Thyroid gland (tissue), 4 donors: ENCODE data around the gene TBC1D1. TPM values are rescaled to one million over a fixed set of nuclear protein-coding genes. Genes with fewer than 3 reads are reported as not detected.

Source experiments
- DNase-seq, 2 donors: peaks; one replicate each; pipeline ENCODE4 v3.0.0-alpha.2; 2019
- H3K27ac ChIP-seq, 3 donors: fragments of 200-600 bp; sonication (generic); 1 replicate in 2 of 3; 2 replicates in 1 of 3; pipeline ENCODE4 v1.5.1; 2016 to 2019; ENCODE audit warnings: mild to moderate bottlenecking in 1 of 3, moderate library complexity in 1 of 3
- H3K27me3 ChIP-seq: fragments of 200-600 bp; sonication (generic); one replicate; pipeline ENCODE4 v1.5.1; 2019
- H3K36me3 ChIP-seq, 2 donors: fragments of 200-600 bp; sonication (generic); one replicate each; pipeline ENCODE4 v1.5.1; 2016 to 2019
- H3K4me1 ChIP-seq, 2 donors: fragments of 200-600 bp; sonication (generic); one replicate each; pipeline ENCODE4 v1.5.1; 2017 to 2019
- H3K4me3 ChIP-seq, 3 donors: fragments of 200-600 bp; sonication (generic); replicated peaks in 1 of 3; 1 replicate in 2 of 3; 2 replicates in 1 of 3; pipeline ENCODE4 v1.5.1; 2016; ENCODE audit warnings: mild to moderate bottlenecking in 1 of 3
- H3K9me3 ChIP-seq: fragments of 200-600 bp; sonication (generic); one replicate; pipeline ENCODE4 v1.5.1; 2017
- POLR2A ChIP-seq, 2 donors: fragments of 450-650 bp; IDR thresholded peaks; one replicate each; pipeline ENCODE4 v1.6.1; 2017; ENCODE audit warnings: antibody characterized with exemption in 2 of 2, mild to moderate bottlenecking in 2 of 2, moderate library complexity in 1 of 2
- WGBS, 2 donors: methylation state at CpG; one replicate each; pipeline ENCODE4 v1.1.5; 2017; 5-methylcytosine and 5-hydroxymethylcytosine counted together
- intact Hi-C: fragments of 100-400 bp; cut with DNase I; formaldehyde crosslinking; loops from one replicate; pipeline ENCODE4 v1.15.1; 2023
- total RNA-seq, 4 donors: library from RNA; depleted of rRNA; stranded (reverse); fragments of >200 nt; gene quantifications; one replicate each; pipeline ENCODE4 v1.2.3, GENCODE V29; 2016
- TF ChIP-seq, protein P1 (sequence below), 6 experiments: fragments of 200-600 bp in 3 of 6; fragments of 450-650 bp in 3 of 6; sonication (generic) in 3 of 6; IDR thresholded peaks; one replicate each; pipeline ENCODE4 v1.5.1; 2016 to 2019; ENCODE audit warnings: antibody characterized with exemption in 6 of 6, mild to moderate bottlenecking in 2 of 6, inconsistent platforms in 1 of 6, moderate library complexity in 1 of 6

TBC1D1 gene, protein sequence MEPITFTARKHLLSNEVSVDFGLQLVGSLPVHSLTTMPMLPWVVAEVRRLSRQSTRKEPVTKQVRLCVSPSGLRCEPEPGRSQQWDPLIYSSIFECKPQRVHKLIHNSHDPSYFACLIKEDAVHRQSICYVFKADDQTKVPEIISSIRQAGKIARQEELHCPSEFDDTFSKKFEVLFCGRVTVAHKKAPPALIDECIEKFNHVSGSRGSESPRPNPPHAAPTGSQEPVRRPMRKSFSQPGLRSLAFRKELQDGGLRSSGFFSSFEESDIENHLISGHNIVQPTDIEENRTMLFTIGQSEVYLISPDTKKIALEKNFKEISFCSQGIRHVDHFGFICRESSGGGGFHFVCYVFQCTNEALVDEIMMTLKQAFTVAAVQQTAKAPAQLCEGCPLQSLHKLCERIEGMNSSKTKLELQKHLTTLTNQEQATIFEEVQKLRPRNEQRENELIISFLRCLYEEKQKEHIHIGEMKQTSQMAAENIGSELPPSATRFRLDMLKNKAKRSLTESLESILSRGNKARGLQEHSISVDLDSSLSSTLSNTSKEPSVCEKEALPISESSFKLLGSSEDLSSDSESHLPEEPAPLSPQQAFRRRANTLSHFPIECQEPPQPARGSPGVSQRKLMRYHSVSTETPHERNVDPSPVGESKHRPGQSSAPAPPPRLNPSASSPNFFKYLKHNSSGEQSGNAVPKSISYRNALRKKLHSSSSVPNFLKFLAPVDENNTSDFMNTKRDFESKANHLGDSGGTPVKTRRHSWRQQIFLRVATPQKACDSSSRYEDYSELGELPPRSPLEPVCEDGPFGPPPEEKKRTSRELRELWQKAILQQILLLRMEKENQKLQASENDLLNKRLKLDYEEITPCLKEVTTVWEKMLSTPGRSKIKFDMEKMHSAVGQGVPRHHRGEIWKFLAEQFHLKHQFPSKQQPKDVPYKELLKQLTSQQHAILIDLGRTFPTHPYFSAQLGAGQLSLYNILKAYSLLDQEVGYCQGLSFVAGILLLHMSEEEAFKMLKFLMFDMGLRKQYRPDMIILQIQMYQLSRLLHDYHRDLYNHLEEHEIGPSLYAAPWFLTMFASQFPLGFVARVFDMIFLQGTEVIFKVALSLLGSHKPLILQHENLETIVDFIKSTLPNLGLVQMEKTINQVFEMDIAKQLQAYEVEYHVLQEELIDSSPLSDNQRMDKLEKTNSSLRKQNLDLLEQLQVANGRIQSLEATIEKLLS (N-terminal part only)
- total RNA-seq = 100 to 1,000 TPM; 192 to 284 (median 230) TPM

DNA sequence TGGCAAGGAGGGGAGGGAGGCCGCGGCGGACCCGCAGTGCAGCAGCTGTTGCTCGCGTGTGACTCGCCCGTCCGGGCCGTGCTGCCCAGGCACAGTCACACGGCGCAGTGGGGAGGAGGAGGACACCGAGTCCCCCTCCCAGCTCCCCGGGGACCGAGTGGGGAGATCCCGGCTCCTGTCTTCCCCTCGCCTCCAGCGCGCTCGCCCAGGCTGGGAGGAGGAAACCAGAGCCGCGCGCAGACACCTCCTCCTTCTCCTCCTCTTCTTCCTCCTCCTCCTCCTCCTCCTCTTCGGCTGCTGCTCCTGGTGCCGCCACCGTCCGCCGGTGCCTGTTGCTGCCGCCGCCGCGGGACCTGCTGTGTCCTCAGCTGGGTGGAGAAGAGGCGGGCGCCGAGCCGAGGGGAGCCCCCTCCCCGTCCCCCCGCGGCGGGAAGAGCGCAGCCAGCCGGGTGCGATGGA, at the start of gene TBC1D1:
Gene TBC1D1 (plus strand): TSS at position 284 of the 459 bp plus-strand sequence. CDS start 11,012 bp downstream, outside the sequence.
- peak within 1 kb of the TSS; percentile 27 to 94 (median 77) for H3K4me3 ChIP-seq
- TF ChIP-seq, protein P1, sequence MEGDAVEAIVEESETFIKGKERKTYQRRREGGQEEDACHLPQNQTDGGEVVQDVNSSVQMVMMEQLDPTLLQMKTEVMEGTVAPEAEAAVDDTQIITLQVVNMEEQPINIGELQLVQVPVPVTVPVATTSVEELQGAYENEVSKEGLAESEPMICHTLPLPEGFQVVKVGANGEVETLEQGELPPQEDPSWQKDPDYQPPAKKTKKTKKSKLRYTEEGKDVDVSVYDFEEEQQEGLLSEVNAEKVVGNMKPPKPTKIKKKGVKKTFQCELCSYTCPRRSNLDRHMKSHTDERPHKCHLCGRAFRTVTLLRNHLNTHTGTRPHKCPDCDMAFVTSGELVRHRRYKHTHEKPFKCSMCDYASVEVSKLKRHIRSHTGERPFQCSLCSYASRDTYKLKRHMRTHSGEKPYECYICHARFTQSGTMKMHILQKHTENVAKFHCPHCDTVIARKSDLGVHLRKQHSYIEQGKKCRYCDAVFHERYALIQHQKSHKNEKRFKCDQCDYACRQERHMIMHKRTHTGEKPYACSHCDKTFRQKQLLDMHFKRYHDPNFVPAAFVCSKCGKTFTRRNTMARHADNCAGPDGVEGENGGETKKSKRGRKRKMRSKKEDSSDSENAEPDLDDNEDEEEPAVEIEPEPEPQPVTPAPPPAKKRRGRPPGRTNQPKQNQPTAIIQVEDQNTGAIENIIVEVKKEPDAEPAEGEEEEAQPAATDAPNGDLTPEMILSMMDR (IDR thresholded peaks at IDR 0.05) = no peak
- no peak for TF ChIP-seq POLR2A (IDR thresholded peaks at IDR 0.05)
- WGBS, 2 donors = 1% methylated on average over 18 of the region's 43 CpGs; no CpG with 5 or more reads in 1 of the 2 donors
- H3K27me3 ChIP-seq = no peaks in the 10 kb centered on the region
- peak within 1 kb of the TSS; percentile 75 to 89 (median 78) for H3K27ac ChIP-seq
- DNase-seq = peak; percentile 48 to 52
- no peaks in the 10 kb centered on the region for H3K9me3 ChIP-seq
- intact Hi-C loops = loop anchor here (10.0 kb wide), 2 partner anchors 74 to 86 kb away; partner anchors contain the start of gene PTTG2
- H3K4me1 ChIP-seq = peaks cover 0 to 9% of the 10 kb centered on the region in 2 donors
- H3K36me3 ChIP-seq = no peaks in the 10 kb centered on the region

GRCh38 chr4:37844204-37844603, 46.7 kb upstream of the TBC1D1 start:
- TF ChIP-seq, protein P1 (IDR thresholded peaks at IDR 0.05) = no peak
- TF ChIP-seq POLR2A (IDR thresholded peaks at IDR 0.05) = no peak
- intact Hi-C loops = no loop called here

GRCh38 chr4:37845201-37845600, 45.7 kb upstream of the TBC1D1 start:
- Histone ChIP-seq H3K4me3 (no peak overlapping the region), H3K27ac (no peak overlapping the region), H3K4me1 (no peaks in the 10 kb centered on the region), H3K36me3 (peaks cover 5 to 24% of the 10 kb centered on the region in 2 donors), H3K27me3 (no peaks in the 10 kb centered on the region), H3K9me3 (no peaks in the 10 kb centered on the region)
- DNase-seq = no peak
- TF ChIP-seq POLR2A (IDR thresholded peaks at IDR 0.05) = no peak
- intact Hi-C loops = no loop called here
- 96 to 97% methylated on average over 4 of the region's 4 CpGs for WGBS, 2 donors

More at GRCh38 chr4:37844204-37844603, 46.7 kb upstream of the TBC1D1 start:
- no peak overlapping the region for H3K27ac ChIP-seq
- no peaks in the 10 kb centered on the region for H3K4me1 ChIP-seq
- H3K27me3 ChIP-seq = no peaks in the 10 kb centered on the region
- no peaks in the 10 kb centered on the region for H3K9me3 ChIP-seq
- peaks cover 11 to 26% of the 10 kb centered on the region in 2 donors for H3K36me3 ChIP-seq
- 96 to 98% methylated on average over 5 of the region's 5 CpGs for WGBS, 2 donors
- no peak for DNase-seq
- H3K4me3 ChIP-seq = no peak overlapping the region

- H3K9me3 ChIP-seq = no peaks in the 10 kb centered on the region
- H3K4me3 ChIP-seq = no peak overlapping the region
- peaks cover 0 to 3% of the 10 kb centered on the region in 2 donors for H3K4me1 ChIP-seq
- no peak for TF ChIP-seq POLR2A (IDR thresholded peaks at IDR 0.05)
- TF ChIP-seq, protein P1 (IDR thresholded peaks at IDR 0.05) = no peak
- no peak for DNase-seq
- H3K27me3 ChIP-seq = no peaks in the 10 kb centered on the region
- peaks cover 0 to 22% of the 10 kb centered on the region in 2 donors for H3K36me3 ChIP-seq
- WGBS, 2 donors = 59 to 64% methylated on average over 5 of the region's 5 CpGs
- H3K27ac ChIP-seq = no peak overlapping the region
- intact Hi-C loops = no loop called here
These were observed 43.5 kb upstream of the TBC1D1 start for GRCh38 chr4:37847311-37847884.
